Activated CD8-positive, alpha-beta memory T cell treated with anti-CD3 and anti-CD28 coated beads, Interleukin-2, amount 10 ng/mL, durations not matched to agents 7 days and 5 days (primary cell): ENCODE data around the gene YIPF5. TPM values are rescaled to one million over a fixed set of nuclear protein-coding genes. Genes with fewer than 3 reads are reported as not detected.

Experiments
- ATAC-seq: fragments of 150-1000 bp; cut with Tn5 transposase; one replicate; pipeline ENCODE4 v1.10.0; 2021; ENCODE audit warnings: moderate library complexity
- CTCF ChIA-PET: fragments of 350-600 bp; sonication (Branson Sonifier 250); formaldehyde crosslinking; loops from one replicate; lab custom pipeline; 2021; ENCODE audit warnings: antibody characterized with exemption; lab: Charles Lee
- DNase-seq: peaks from one replicate; pipeline ENCODE4 v3.0.0-alpha.2; 2020
- H3K27ac Mint-ChIP-seq: one replicate; pipeline ENCODE4 v1.8.0; 2021; ENCODE audit warnings: mild to moderate bottlenecking, mixed read lengths
- H3K27me3 Mint-ChIP-seq: one replicate; pipeline ENCODE4 v1.8.0; 2021; ENCODE audit warnings: mixed read lengths
- H3K36me3 Mint-ChIP-seq: one replicate; pipeline ENCODE4 v1.8.0; 2021; ENCODE audit warnings: mild to moderate bottlenecking, mixed read lengths
- H3K4me1 Mint-ChIP-seq: one replicate; pipeline ENCODE4 v1.8.0; 2021; ENCODE audit warnings: mixed read lengths
- H3K4me3 Mint-ChIP-seq: one replicate; pipeline ENCODE4 v1.8.0; 2021; ENCODE audit warnings: mild to moderate bottlenecking, moderate library complexity, mixed read lengths
- H3K9me3 Mint-ChIP-seq: one replicate; pipeline ENCODE4 v1.8.0; 2022; ENCODE audit warnings: low read depth, mixed read lengths
- total RNA-seq, 2 experiments: library from RNA; stranded (reverse); gene quantifications; one replicate each; pipeline ENCODE4 v1.2.3, GENCODE V29; 2021

Gene YIPF5
- total RNA-seq, result 10 to 100 TPM; 26.9 to 34.3 TPM

DNA sequence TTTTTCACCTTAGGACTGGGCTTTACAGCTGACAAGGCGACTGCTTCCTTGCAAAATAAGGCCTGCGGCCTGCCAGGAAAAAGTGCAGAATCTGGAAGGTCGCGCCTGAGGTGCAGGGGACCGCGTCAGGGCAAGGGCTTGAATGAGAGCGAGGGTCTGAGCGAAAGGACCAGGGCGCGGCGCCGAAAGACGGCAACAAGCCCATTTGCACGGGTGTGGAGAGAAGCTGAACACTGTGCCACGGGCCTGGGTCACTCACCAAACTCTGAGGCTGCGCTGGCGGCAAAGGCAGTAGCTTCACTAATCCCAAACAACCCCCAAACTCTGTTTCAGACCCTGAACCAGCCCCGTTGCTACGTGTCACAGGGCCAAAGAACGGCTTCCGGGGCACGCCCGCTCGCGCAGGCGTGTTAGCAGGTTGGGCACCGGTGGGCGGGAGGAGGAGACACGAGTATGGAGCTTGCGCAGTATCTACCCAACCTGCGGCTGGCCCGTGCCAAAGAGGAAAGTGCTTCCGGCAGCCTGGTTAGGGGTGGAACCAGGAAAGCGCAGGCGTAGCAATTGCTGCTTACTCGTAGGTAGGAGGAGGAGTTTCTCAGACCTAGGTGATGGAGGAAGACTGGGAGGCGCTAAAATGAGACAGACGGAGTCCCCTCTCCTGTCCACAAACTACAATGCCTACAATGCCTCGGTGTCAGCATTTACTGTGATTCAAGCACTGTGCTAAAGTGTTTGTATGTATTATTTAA, at the start of gene YIPF5, which contains the start of gene KCTD16:
TSS of gene YIPF5 (minus strand) at position 384 of the 749 bp plus-strand sequence. CDS start 704 bp downstream, outside the sequence.
TSS of gene KCTD16 (plus strand) at position 598 of the 749 bp plus-strand sequence.
- Mint-ChIP-seq H3K9me3 (no peaks in the 10 kb centered on the region), H3K36me3 (peaks cover 7% of the 10 kb centered on the region)
- ATAC-seq, result peak; percentile 99

GRCh38 chr5:144219869-144220268, 49.4 kb upstream of the YIPF5 start:
- Mint-ChIP-seq H3K9me3 (no peaks in the 10 kb centered on the region), H3K4me1 (no peaks in the 10 kb centered on the region), H3K4me3 (no peak overlapping the region), H3K27ac (no peak overlapping the region), H3K36me3 (no peaks in the 10 kb centered on the region), H3K27me3 (peaks cover 12% of the 10 kb centered on the region)
- DNase-seq, result no peak
- CTCF ChIA-PET, result no interaction called here
- ATAC-seq, result no peak

More for the DNA sequence above, at the start of gene YIPF5, which contains the start of gene KCTD16:
- Mint-ChIP-seq H3K27me3 (peaks cover 12% of the 10 kb centered on the region), H3K27ac (peak within 1 kb of the TSS; percentile 87), H3K4me1 (peaks cover 39% of the 10 kb centered on the region), H3K4me3 (peak within 1 kb of the TSS; percentile 98)
- CTCF ChIA-PET, result interaction anchor here (0.6 to 3.6 kb wide), 7 partner anchors 11 to 769 kb away, joined by 3 to 27 read pairs (median 4); no protein-coding TSS in a partner anchor
- DNase-seq, result peak; percentile 99

GRCh38 chr5:144210655-144211054, 40.2 kb upstream of the YIPF5 start:
- CTCF ChIA-PET, result no interaction called here
- H3K27me3 Mint-ChIP-seq, result peaks cover 64% of the 10 kb centered on the region
- no peak overlapping the region for H3K4me3 Mint-ChIP-seq
- ATAC-seq (no peak), DNase-seq (no peak)
- H3K9me3 Mint-ChIP-seq, result no peaks in the 10 kb centered on the region
- H3K36me3 Mint-ChIP-seq, result no peaks in the 10 kb centered on the region
- H3K27ac Mint-ChIP-seq, result no peak overlapping the region
- H3K4me1 Mint-ChIP-seq, result no peaks in the 10 kb centered on the region

DNA sequence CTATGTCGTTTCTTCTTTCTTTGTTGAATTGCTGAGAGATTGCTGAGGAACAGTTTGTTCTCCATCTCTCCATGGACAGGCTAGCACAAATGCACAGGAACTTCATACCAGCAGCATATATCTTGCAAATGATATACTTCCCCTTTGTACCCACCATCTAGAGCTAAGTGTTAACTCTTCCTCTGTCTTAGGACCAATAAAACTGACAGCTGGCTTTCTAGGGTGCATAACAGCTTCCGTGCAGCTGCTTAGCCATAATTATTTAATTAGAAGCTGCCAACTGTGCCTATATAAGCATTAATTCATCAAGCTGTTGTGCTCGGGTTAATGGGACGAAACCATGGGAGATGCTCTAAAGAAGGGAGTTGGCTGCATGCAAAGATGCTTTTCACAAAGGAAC, 38.9 kb upstream of the YIPF5 start:
- Mint-ChIP-seq H3K27me3 (peaks cover 70% of the 10 kb centered on the region), H3K9me3 (no peaks in the 10 kb centered on the region), H3K27ac (no peak overlapping the region), H3K4me1 (peaks cover 5% of the 10 kb centered on the region), H3K36me3 (no peaks in the 10 kb centered on the region), H3K4me3 (no peak overlapping the region)
- no peak for ATAC-seq
- DNase-seq, result no peak
- CTCF ChIA-PET, result no interaction called here

DNA sequence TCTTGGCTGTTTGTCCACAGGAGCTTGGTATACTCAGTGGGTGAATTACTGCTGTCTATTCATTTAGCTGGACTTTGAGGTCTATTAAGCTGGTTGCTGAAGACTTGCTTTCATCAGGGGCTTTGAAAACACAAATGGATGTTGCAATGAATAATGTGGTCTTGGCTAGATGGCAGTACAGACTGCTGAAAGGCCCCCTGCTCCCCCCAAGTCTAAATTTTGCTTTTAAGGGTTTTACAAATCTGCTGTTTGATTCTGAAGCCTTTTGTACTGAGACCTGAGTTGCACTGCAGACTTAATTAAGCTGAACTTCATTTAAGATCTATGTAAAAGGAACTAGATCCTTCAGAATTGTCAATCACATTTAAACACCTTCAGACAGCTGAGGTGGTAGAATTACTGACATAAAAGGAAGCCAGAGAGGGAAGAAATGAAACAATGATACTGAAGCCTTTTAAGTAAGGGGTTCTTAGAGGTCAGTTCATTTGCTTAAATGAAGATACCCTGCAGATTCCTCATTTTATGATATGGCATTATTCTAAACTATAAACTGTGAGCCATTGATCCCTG, 37.5 kb upstream of the YIPF5 start:
- DNase-seq (no peak), ATAC-seq (no peak)
- Mint-ChIP-seq H3K27ac (no peak overlapping the region), H3K27me3 (peaks cover 67% of the 10 kb centered on the region), H3K4me3 (no peak overlapping the region), H3K36me3 (no peaks in the 10 kb centered on the region), H3K9me3 (no peaks in the 10 kb centered on the region), H3K4me1 (peaks cover 6% of the 10 kb centered on the region)
- CTCF ChIA-PET, result no interaction called here

DNA sequence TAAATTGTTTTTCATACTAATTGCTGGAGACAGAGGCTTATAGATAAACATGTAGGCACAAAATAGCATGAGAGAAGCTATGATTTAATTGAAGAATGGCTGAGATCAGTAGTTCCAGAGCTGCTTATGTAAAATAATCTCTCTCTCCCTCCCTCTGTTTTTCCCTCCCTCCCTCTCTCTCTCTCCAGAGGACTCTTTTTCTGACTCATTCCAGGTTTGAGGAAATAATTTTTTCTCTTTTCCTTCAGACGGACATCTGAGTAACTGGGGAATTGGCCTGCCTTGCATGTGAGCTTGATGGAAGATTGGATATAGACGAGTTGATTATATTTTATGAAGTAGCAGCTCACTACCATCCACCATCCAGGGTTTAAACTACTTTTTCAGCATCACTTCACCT, 35.7 kb upstream of the YIPF5 start:
- CTCF ChIA-PET, result interaction anchor here (0.7 to 1.0 kb wide), 3 partner anchors 10 to 1032 kb away, joined by 3 read pairs; no protein-coding TSS in a partner anchor
- no peaks in the 10 kb centered on the region for H3K9me3 Mint-ChIP-seq
- no peak overlapping the region for H3K27ac Mint-ChIP-seq
- no peaks in the 10 kb centered on the region for H3K36me3 Mint-ChIP-seq
- H3K4me3 Mint-ChIP-seq, result no peak overlapping the region
- no peak for DNase-seq
- peaks cover 59% of the 10 kb centered on the region for H3K27me3 Mint-ChIP-seq
- H3K4me1 Mint-ChIP-seq, result peaks cover 6% of the 10 kb centered on the region
- no peak for ATAC-seq

DNA sequence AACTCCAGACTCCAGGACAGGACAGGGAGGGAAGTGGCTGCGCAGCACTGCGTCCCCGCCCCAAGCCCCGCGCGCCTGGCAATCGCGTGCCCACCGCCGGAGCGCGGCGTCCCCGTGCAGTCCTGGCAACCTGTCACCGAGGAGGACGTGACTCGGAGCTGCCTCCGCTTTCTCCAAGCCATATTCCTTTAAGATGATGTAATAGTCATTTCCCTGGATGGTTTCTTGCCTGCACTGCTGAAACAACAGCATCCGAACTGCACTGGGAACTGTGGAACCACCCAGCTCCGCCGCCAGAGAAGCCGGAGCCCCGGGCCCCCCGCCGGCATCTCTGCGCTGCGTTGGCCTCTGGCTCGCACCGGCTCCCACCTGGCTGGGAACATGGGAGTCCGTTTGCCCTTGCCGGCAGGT, 34.7 kb upstream of the YIPF5 start:
- Mint-ChIP-seq H3K4me1 (peaks cover 6% of the 10 kb centered on the region), H3K27me3 (peaks cover 55% of the 10 kb centered on the region), H3K27ac (no peak overlapping the region), H3K4me3 (no peak overlapping the region), H3K36me3 (no peaks in the 10 kb centered on the region), H3K9me3 (no peaks in the 10 kb centered on the region)
- CTCF ChIA-PET, result interaction anchor here (1.0 to 2.1 kb wide), 4 partner anchors 9 to 1621 kb away, joined by 3 to 16 read pairs (median 5); no protein-coding TSS in a partner anchor
- no peak for DNase-seq
- ATAC-seq, result no peak

GRCh38 chr5:144203750-144204596, 33.5 kb upstream of the YIPF5 start:
- Mint-ChIP-seq H3K9me3 (no peaks in the 10 kb centered on the region), H3K36me3 (no peaks in the 10 kb centered on the region), H3K27ac (no peak overlapping the region), H3K4me1 (peaks cover 6% of the 10 kb centered on the region), H3K4me3 (no peak overlapping the region), H3K27me3 (peaks cover 55% of the 10 kb centered on the region)
- CTCF ChIA-PET, result interaction anchor here (0.6 to 2.1 kb wide), 17 partner anchors 8 to 1849 kb away, joined by 3 to 16 read pairs (median 3); partner anchors contain the start of genes KCTD16 and YIPF5
- ATAC-seq (peak; percentile 72), DNase-seq (peak; percentile 48)

DNA sequence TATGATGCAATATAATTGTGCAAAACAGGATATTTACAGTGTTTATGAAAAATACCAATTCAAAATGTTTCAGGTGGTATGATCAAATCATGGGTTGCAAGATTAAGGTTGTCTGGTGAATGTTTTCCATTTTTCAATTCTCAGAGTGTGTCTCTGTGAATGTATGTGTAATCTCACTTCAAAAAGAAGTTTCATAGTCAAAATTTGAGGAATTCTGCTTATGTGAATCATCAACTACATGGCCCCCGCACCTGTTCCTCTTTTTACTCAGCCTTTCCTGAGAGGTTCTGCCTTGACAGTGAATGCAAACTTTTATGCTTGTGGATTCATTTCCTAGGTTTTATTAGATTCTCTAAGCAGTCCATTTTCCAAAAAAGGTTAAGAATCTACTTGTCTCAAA, 32.3 kb upstream of the YIPF5 start:
- Mint-ChIP-seq H3K9me3 (no peaks in the 10 kb centered on the region), H3K36me3 (no peaks in the 10 kb centered on the region), H3K27ac (no peak overlapping the region), H3K27me3 (peaks cover 59% of the 10 kb centered on the region), H3K4me1 (peaks cover 6% of the 10 kb centered on the region), H3K4me3 (no peak overlapping the region)
- DNase-seq, result no peak
- CTCF ChIA-PET, result interaction anchor here (1.0 to 2.1 kb wide), 3 partner anchors 32 to 1623 kb away, joined by 3 to 16 read pairs (median 5); partner anchors contain the start of genes KCTD16 and YIPF5
- ATAC-seq, result no peak

DNA sequence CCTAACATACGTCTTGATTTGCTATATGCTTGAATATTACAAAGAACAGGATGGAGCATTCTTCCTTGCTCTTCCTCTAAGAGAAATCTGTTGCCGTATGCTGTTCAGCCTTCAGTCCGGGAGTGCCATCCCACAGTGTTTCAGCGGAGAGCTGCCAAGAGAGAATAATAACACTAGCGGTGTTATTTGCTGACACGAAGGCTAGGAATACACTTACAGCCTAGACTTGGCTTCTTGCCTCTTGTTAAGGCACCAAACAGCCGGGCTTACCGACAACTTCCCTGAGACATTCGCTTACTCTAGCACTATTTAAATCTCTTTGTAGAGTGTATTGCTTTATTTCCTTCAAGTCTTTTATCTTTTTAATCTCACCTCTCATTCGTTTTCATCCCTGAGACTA, 31.6 kb upstream of the YIPF5 start:
- Mint-ChIP-seq H3K36me3 (no peaks in the 10 kb centered on the region), H3K27me3 (peaks cover 58% of the 10 kb centered on the region), H3K27ac (no peak overlapping the region), H3K4me1 (peaks cover 6% of the 10 kb centered on the region), H3K9me3 (no peaks in the 10 kb centered on the region), H3K4me3 (no peak overlapping the region)
- DNase-seq (no peak), ATAC-seq (no peak)
- CTCF ChIA-PET, result interaction anchor here (0.6 kb wide), 1 partner anchor 342 kb away, joined by 4 read pairs; no protein-coding TSS in a partner anchor

DNA sequence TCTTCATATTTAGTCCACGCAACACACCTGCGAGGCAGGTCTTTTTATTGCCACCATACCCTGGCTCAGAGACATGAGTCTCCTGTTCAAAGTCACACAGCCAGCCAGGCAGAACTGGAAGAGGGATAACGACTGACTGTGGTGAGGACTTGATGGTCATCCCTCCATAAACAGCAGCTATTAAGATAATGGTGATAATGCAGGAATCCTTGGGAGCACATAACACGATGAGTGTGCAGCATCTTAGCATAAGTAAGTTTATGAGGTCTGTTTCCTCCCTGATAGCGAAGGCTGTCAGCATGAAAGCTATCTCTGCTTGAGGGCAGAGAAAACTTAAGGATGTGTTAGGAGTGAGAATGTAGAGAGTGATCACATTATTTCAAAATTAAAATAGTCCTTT, 31.1 kb upstream of the YIPF5 start:
- Mint-ChIP-seq H3K36me3 (no peaks in the 10 kb centered on the region), H3K9me3 (no peaks in the 10 kb centered on the region), H3K4me3 (no peak overlapping the region), H3K27me3 (peaks cover 53% of the 10 kb centered on the region), H3K27ac (no peak overlapping the region), H3K4me1 (peaks cover 6% of the 10 kb centered on the region)
- ATAC-seq (no peak), DNase-seq (no peak)
- CTCF ChIA-PET, result interaction anchor here (0.6 kb wide), 1 partner anchor 342 kb away, joined by 4 read pairs; no protein-coding TSS in a partner anchor

GRCh38 chr5:144198386-144198785, 27.9 kb upstream of the YIPF5 start:
- ATAC-seq (no peak), DNase-seq (no peak)
- H3K36me3 Mint-ChIP-seq, result no peaks in the 10 kb centered on the region
- H3K27me3 Mint-ChIP-seq, result peaks cover 26% of the 10 kb centered on the region
- no peak overlapping the region for H3K4me3 Mint-ChIP-seq
- H3K27ac Mint-ChIP-seq, result no peak overlapping the region
- H3K4me1 Mint-ChIP-seq, result no peaks in the 10 kb centered on the region
- CTCF ChIA-PET, result no interaction called here
- H3K9me3 Mint-ChIP-seq, result no peaks in the 10 kb centered on the region

DNA sequence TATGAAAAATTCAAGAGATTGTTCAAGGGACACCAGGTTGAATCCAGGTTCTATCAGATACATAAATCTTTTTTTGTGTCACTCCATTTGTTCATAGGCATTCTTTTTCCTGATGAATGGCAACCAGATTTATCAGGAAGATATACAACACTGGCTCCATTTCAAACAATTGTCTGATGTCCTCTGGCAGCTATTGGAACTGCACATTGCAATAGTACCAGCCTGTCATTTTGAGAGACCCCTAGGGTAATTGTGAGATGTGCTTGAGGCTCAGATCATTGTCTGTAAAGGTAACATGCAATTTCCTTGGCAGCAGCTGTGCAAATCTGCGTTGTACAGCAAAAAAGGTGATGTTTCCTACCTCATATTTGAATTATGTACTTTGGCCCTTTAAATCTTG, 26.2 kb upstream of the YIPF5 start:
- no peaks in the 10 kb centered on the region for H3K36me3 Mint-ChIP-seq
- peaks cover 23% of the 10 kb centered on the region for H3K27me3 Mint-ChIP-seq

More for the DNA sequence above, 26.2 kb upstream of the YIPF5 start:
- Mint-ChIP-seq H3K9me3 (no peaks in the 10 kb centered on the region), H3K27ac (no peak overlapping the region), H3K4me1 (peaks cover under 1% of the 10 kb centered on the region), H3K4me3 (no peak overlapping the region)
- no peak for DNase-seq
- CTCF ChIA-PET, result interaction anchor here (1.0 to 1.4 kb wide), 2 partner anchors 8 to 9 kb away, joined by 3 to 4 read pairs; no protein-coding TSS in a partner anchor
- ATAC-seq, result no peak
